ENCODE results near the gene THADA. TPM values are rescaled to one million over a fixed set of nuclear protein-coding genes. Genes with fewer than 3 reads are reported as not detected.

THADA gene
- total and polyA plus RNA-seq, 8 donors = 9.4 to 25.1 (median 18.2) TPM

DNA sequence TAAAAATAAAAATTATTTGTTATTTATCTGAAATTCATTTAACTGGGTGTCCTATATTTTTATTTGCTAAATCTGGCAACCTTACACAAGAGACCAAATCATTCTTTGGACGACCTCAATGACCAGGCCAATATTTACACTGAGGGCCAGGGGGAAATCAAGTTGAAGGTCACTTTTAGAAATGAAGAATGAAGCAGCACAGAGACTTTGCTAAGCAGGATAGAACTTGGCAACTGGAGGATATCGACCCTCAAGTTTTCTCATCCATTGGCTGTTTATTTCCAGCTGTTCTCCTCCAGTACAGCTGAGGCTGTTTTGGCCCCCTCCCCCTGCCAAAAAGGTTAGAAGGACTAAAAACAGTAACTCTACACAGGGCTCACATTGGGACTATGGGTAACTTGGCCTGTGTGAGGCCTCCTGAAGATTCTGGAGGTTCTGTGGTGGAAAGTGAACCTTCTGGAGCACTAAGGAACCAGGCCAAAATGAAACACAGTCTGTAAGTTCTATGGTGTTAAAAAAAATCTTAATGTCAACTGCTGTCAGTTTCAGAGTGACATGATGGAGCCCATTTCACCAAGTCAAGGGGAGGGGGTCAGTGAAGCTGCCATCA is 337.2 kb downstream of the THADA start:
- Histone ChIP-seq H3K36me3 (no peaks in the 10 kb centered on the region), H3K27ac (no peak overlapping the region), H3K9me3 (no peaks in the 10 kb centered on the region), H3K4me3 (no peak overlapping the region), H3K4me1 (no peaks in the 10 kb centered on the region), H3K27me3 (no peaks in the 10 kb centered on the region)
- FAIRE-seq = no peak
- no peak for TF ChIP-seq CTCF (IDR thresholded peaks at IDR 0.05)
- no peak for ATAC-seq
- no peak for DNase-seq
- 49 to 57% methylated on average over 2 of the region's 2 CpGs for WGBS, 2 donors
- intact Hi-C loops (cut with DNase I) = no loop called here

DNA sequence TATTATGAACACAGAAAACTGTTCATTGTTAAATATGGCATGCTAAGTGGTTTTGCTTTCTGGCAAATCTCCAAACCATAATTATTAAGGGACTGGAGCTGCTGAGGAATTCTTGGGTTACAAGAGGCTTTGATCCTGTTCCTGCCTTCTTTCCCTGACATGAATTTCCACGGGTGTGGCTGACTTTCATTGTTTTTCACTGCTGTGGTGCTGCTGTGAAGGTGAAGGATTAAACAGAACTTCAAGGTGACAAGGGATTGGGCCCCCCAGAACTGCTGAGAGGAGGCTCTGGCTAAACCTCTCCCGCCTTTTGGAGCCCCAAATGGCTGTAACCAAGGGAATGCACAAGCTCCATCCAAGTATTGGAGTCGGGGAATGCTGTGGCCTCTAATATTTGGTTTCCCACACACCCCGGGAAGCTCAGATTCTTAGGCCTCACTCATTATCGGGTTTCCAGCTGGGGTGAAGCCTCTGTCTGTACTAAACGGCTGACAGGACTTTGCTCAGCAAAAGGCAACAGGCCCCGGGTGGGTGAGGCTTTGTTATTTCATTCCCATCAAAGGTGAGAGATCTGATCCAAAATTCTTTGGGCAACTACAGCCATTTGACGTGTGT is 340.4 kb downstream of the THADA start:
- ATAC-seq = no peak

GRCh38 chr2:43254331-43254730 is 341.5 kb downstream of the THADA start:
- H3K27me3 ChIP-seq = no peaks in the 10 kb centered on the region
- H3K27ac ChIP-seq = no peak overlapping the region
- intact Hi-C loops (cut with DNase I) = no loop called here
- no peaks in the 10 kb centered on the region for H3K4me1 ChIP-seq
- H3K4me3 ChIP-seq = no peak overlapping the region
- DNase-seq (no peak), FAIRE-seq (no peak), ATAC-seq (no peak)
- TF ChIP-seq CTCF (IDR thresholded peaks at IDR 0.05) = no peak
- no peaks in the 10 kb centered on the region for H3K36me3 ChIP-seq
- H3K9me3 ChIP-seq = no peaks in the 10 kb centered on the region
- WGBS, 2 donors = 95% methylated on average over 5 of the region's 5 CpGs

More for the DNA sequence above, 340.4 kb downstream of the THADA start:
- FAIRE-seq (no peak), DNase-seq (no peak)
- no peaks in the 10 kb centered on the region for H3K4me1 ChIP-seq
- no peaks in the 10 kb centered on the region for H3K9me3 ChIP-seq
- H3K27ac ChIP-seq = no peak overlapping the region
- TF ChIP-seq CTCF (IDR thresholded peaks at IDR 0.05) = no peak
- H3K36me3 ChIP-seq = no peaks in the 10 kb centered on the region
- no peaks in the 10 kb centered on the region for H3K27me3 ChIP-seq
- no peak overlapping the region for H3K4me3 ChIP-seq
- 86 to 88% methylated on average over 8 of the region's 8 CpGs for WGBS, 2 donors
- intact Hi-C loops (cut with DNase I) = no loop called here

GRCh38 chr2:43251171-43251731 is 344.6 kb downstream of the THADA start:
- no peak for FAIRE-seq
- no peaks in the 10 kb centered on the region for H3K27me3 ChIP-seq
- H3K36me3 ChIP-seq = no peaks in the 10 kb centered on the region
- intact Hi-C loops (cut with DNase I) = no loop called here
- WGBS, 2 donors = 70 to 72% methylated on average over 5 of the region's 5 CpGs
- no peak for DNase-seq
- no peak overlapping the region for H3K4me3 ChIP-seq
- ATAC-seq = peak in 3 of 4 donors; percentile 66 to 87 (median 74)
- no peak for TF ChIP-seq CTCF (IDR thresholded peaks at IDR 0.05)
- no peaks in the 10 kb centered on the region for H3K9me3 ChIP-seq
- peak overlapping the region in 3 of 4 donors; percentile 13 to 53 (median 25) for H3K27ac ChIP-seq
- no peaks in the 10 kb centered on the region for H3K4me1 ChIP-seq

DNA sequence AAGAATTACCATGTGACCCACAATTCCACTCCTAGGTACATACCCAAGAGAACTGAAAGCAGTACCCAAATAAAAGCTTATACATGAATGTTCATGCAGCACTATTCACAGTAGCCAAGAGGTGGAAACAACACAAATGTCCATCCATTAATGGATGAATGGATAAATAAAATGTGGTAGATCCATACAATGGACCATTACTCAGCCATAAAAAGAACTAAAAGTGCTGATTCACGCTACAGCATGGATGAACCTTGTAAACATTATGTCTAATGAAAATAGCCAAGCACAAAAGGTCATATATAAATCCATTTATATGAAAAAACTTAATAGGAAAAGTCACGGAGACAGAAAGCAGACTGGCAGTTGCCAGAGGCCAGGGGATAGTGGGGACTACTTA is 345.8 kb downstream of the THADA start:
- DNase-seq = no peak
- FAIRE-seq = no peak

More for the DNA sequence above, 345.8 kb downstream of the THADA start:
- H3K36me3 ChIP-seq = no peaks in the 10 kb centered on the region
- H3K4me1 ChIP-seq = no peaks in the 10 kb centered on the region
- ATAC-seq = no peak
- H3K9me3 ChIP-seq = no peaks in the 10 kb centered on the region
- WGBS, 2 donors = 95 to 98% methylated on average over 2 of the region's 2 CpGs
- intact Hi-C loops (cut with DNase I) = no loop called here
- H3K27me3 ChIP-seq = no peaks in the 10 kb centered on the region
- no peak for TF ChIP-seq CTCF (IDR thresholded peaks at IDR 0.05)
- H3K4me3 ChIP-seq = no peak overlapping the region
- no peak overlapping the region for H3K27ac ChIP-seq

Data from pancreas (tissue), 10 donors.